Natural killer cell (primary cell): ENCODE results near the gene TNFRSF25. TPM values are rescaled to one million over a fixed set of nuclear protein-coding genes. Genes with fewer than 3 reads are reported as not detected.
"Not testable (repeated sequence)": the region's sequence is repeated elsewhere in the genome, so short reads cannot be mapped to it uniquely, and the experiment has no call there.

ENCODE experiments used
- ATAC-seq, 3 donors: fragments of 150-1000 bp in 2 of 3; fragments of 200-7000 bp in 1 of 3; cut with Tn5 transposase; 1 replicate in 1 of 3; 2 replicates in 2 of 3; pipeline ENCODE4 v1.10.0; 2021; ENCODE audit warnings: mild to moderate bottlenecking in 2 of 3, moderate library complexity in 2 of 3
- DNase-seq, 2 donors: peaks; one replicate each; pipeline versions ENCODE4 v3.0.0 to v3.0.0-alpha.2; 2013 to 2021; ENCODE audit warnings: mixed read lengths in 1 of 2
- H3K27ac ChIP-seq: one replicate; pipeline ENCODE4 v1.5.1; 2013; ENCODE audit warnings: mild to moderate bottlenecking, low read length
- H3K27me3 ChIP-seq: one replicate; pipeline ENCODE4 v1.6.1; 2013; ENCODE audit warnings: low read length; ENCODE audit not compliant: control insufficient read depth, insufficient read depth
- H3K36me3 ChIP-seq: one replicate; pipeline ENCODE4 v1.6.1; 2013; ENCODE audit warnings: low read length; ENCODE audit not compliant: control insufficient read depth, insufficient read depth
- H3K4me1 ChIP-seq: one replicate; pipeline ENCODE4 v1.6.1; 2013; ENCODE audit warnings: low read length; ENCODE audit not compliant: control insufficient read depth, insufficient read depth
- H3K4me3 ChIP-seq: one replicate; pipeline ENCODE4 v1.5.1; 2013; ENCODE audit warnings: low read length
- H3K9me3 ChIP-seq: one replicate; pipeline ENCODE4 v1.6.1; 2013; ENCODE audit warnings: low read length; ENCODE audit not compliant: control insufficient read depth, insufficient read depth
- H3K27ac Mint-ChIP-seq, 2 donors: one replicate each; pipeline ENCODE4 v1.8.0; 2022; ENCODE audit warnings: mild to moderate bottlenecking in 2 of 2, mixed read lengths in 2 of 2, moderate library complexity in 1 of 2
- H3K27me3 Mint-ChIP-seq, 2 donors: one replicate each; pipeline ENCODE4 v1.8.0; 2022; ENCODE audit warnings: low read depth in 2 of 2, mixed read lengths in 2 of 2
- H3K36me3 Mint-ChIP-seq: one replicate; pipeline ENCODE4 v1.8.0; 2022; ENCODE audit warnings: mixed read lengths
- H3K4me1 Mint-ChIP-seq, 2 donors: one replicate each; pipeline ENCODE4 v1.8.0; 2022; ENCODE audit warnings: mixed read lengths in 2 of 2
- H3K4me3 Mint-ChIP-seq: one replicate; pipeline ENCODE4 v1.8.0; 2022; ENCODE audit warnings: mild to moderate bottlenecking, moderate library complexity, mixed read lengths
- H3K9me3 Mint-ChIP-seq, 2 donors: one replicate each; pipeline ENCODE4 v1.8.0; 2022; ENCODE audit warnings: mixed read lengths in 2 of 2
- WGBS: methylation state at CpG from one replicate; pipeline ENCODE4 v1.1.7; 2013; ENCODE audit warnings: missing lambda C conversion rate; ENCODE audit not compliant: insufficient coverage; 5-methylcytosine and 5-hydroxymethylcytosine counted together
- intact Hi-C: fragments of 100-400 bp; cut with micrococcal nuclease; formaldehyde crosslinking; loops from one replicate; pipeline ENCODE4 v1.14.2; 2022
- total RNA-seq, 4 donors: library from RNA; stranded (reverse); fragments of 120-200 nt in 1 of 4; gene quantifications; one replicate each; pipeline versions ENCODE4 v1.2.3 to v1.2.4, GENCODE V29; 2013 to 2022
- TF ChIP-seq, protein P1 (sequence below): fragments of 200-600 bp; IDR thresholded peaks from one replicate; pipeline ENCODE4 v1.8.0; 2022; ENCODE audit warnings: antibody characterized with exemption

Gene TNFRSF25
- total RNA-seq, 3 donors from 2014 or later (not counting 1 experiment from before 2014, with no cell fraction given) = 14.5 to 41.5 (median 19.9) TPM

DNA sequence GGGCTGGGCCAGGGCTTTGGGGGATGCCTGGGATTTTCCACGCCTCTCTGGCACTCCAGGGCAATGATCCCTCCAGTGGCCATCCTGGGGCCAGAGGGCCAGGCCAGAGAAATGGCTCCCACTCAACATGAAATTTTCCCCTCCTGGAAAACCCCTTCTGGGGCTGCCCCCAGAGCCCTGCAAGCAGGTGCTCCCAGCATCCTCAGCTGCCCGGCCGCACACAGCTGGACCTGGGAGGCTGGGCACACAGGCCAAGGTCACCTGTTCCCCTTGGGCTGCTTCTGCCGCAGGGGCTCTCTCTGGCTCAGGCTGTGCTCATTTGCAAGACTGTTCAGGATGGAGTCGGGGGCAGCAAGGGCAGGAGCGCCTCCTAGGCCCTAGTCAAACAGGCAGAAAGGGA is 37.5 kb downstream of the TNFRSF25 start:
- H3K27ac Mint-ChIP-seq, H3K9me3 ChIP-seq, H3K9me3 Mint-ChIP-seq, H3K4me3 Mint-ChIP-seq, DNase-seq, H3K36me3 ChIP-seq, H3K36me3 Mint-ChIP-seq, H3K4me1 Mint-ChIP-seq, intact Hi-C loops, H3K4me3 ChIP-seq, ATAC-seq, H3K27ac ChIP-seq: not testable (repeated sequence)
- Histone ChIP-seq H3K27me3 (peaks cover 21% of the 10 kb centered on the region), H3K4me1 (peaks cover 17% of the 10 kb centered on the region)
- peaks cover 0 to 26% of the 10 kb centered on the region in 2 donors for H3K27me3 Mint-ChIP-seq
- WGBS = 81% methylated on average over 6 of the region's 6 CpGs

DNA sequence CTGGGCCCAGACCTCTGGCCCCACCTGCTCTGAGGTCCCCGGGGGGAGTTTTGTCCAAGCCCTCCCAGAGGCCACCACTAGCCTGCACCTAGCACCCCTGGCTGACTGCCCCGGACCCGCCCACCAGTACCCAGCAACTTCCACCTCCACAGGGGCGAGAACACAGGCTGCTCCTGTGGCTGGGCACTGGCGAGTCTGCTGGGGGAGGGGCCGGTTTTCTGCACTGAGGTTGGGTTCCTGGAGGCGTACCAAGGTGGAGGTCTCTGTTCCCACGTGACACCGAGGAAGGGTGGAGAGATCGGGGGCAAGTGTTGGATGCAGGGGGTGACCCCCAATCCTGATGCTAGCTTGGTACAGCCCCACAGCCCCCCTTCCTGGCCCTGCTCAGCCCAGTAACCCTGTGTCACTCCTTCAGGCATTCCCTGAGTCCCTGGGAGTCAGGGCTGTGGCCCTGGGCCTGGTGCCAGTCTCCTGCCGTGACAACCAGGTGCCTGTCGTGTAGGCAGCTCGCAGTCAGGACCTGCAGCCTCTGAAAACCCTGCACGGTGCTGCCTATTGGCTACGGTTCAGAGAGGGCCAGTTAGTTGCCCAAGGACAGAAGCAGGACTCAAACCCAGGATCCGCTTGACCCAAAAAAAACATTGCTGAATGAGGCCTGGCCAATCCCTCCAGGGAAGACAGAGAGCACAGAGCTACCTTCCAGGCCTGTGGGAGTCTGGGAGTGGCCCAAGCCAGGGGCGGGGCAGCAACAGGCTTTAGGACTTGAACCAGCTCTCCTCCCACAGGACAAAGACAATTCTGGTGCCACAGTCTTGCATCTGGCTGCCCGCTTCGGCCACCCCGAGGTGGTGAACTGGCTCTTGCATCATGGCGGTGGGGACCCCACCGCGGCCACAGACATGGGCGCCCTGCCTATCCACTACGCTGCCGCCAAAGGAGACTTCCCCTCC is 38.3 kb downstream of the TNFRSF25 start:
- Histone ChIP-seq H3K27ac (no peak overlapping the region), H3K9me3 (no peaks in the 10 kb centered on the region), H3K27me3 (peaks cover 27% of the 10 kb centered on the region), H3K4me1 (peaks cover 20% of the 10 kb centered on the region), H3K4me3 (no peak overlapping the region), H3K36me3 (no peaks in the 10 kb centered on the region)
- H3K27ac Mint-ChIP-seq = no peak overlapping the region
- 84% methylated on average over 26 of the region's 26 CpGs for WGBS
- H3K4me3 Mint-ChIP-seq = no peak overlapping the region
- no peaks in the 10 kb centered on the region for H3K9me3 Mint-ChIP-seq
- intact Hi-C loops = no loop called here
- peaks cover 3 to 28% of the 10 kb centered on the region in 2 donors for H3K27me3 Mint-ChIP-seq
- TF ChIP-seq, protein P1, sequence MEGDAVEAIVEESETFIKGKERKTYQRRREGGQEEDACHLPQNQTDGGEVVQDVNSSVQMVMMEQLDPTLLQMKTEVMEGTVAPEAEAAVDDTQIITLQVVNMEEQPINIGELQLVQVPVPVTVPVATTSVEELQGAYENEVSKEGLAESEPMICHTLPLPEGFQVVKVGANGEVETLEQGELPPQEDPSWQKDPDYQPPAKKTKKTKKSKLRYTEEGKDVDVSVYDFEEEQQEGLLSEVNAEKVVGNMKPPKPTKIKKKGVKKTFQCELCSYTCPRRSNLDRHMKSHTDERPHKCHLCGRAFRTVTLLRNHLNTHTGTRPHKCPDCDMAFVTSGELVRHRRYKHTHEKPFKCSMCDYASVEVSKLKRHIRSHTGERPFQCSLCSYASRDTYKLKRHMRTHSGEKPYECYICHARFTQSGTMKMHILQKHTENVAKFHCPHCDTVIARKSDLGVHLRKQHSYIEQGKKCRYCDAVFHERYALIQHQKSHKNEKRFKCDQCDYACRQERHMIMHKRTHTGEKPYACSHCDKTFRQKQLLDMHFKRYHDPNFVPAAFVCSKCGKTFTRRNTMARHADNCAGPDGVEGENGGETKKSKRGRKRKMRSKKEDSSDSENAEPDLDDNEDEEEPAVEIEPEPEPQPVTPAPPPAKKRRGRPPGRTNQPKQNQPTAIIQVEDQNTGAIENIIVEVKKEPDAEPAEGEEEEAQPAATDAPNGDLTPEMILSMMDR = no peak
- peaks cover 0 to 8% of the 10 kb centered on the region in 2 donors for H3K4me1 Mint-ChIP-seq
- H3K36me3 Mint-ChIP-seq = no peaks in the 10 kb centered on the region
- ATAC-seq (no peak), DNase-seq (no peak)

DNA sequence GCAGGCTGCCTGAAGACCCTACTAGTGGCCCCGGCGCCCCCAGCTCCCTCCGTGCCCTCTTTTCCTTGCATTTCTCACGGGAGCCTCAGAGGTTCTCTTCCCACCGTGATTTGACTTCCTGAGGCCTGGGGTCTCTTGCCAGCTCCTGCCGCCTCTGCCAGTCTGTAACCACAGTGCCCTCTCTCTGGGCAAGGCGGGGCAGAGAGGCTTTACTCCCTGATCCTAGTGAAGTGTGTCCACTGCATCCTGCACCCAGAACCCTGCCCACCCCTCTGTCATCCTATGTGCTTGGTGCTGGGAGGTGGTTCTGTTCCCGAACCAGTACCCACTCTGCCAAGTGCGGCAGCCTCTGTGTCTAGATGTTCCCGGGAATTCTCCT is 39.0 kb downstream of the TNFRSF25 start:
- peaks cover 6 to 30% of the 10 kb centered on the region in 2 donors for H3K27me3 Mint-ChIP-seq
- no peaks in the 10 kb centered on the region for H3K36me3 ChIP-seq
- no peak overlapping the region for H3K4me3 Mint-ChIP-seq
- peaks cover 20% of the 10 kb centered on the region for H3K4me1 ChIP-seq
- no peak overlapping the region for H3K27ac Mint-ChIP-seq
- peaks cover 29% of the 10 kb centered on the region for H3K27me3 ChIP-seq
- peaks cover 0 to 8% of the 10 kb centered on the region in 2 donors for H3K4me1 Mint-ChIP-seq
- TF ChIP-seq, protein P1 = no peak
- DNase-seq (no peak), ATAC-seq (no peak)
- H3K36me3 Mint-ChIP-seq = no peaks in the 10 kb centered on the region
- H3K9me3 ChIP-seq = no peaks in the 10 kb centered on the region
- intact Hi-C loops = no loop called here
- H3K4me3 ChIP-seq = no peak overlapping the region
- no peaks in the 10 kb centered on the region for H3K9me3 Mint-ChIP-seq
- 76% methylated on average over 10 of the region's 10 CpGs for WGBS
- H3K27ac ChIP-seq = no peak overlapping the region

DNA sequence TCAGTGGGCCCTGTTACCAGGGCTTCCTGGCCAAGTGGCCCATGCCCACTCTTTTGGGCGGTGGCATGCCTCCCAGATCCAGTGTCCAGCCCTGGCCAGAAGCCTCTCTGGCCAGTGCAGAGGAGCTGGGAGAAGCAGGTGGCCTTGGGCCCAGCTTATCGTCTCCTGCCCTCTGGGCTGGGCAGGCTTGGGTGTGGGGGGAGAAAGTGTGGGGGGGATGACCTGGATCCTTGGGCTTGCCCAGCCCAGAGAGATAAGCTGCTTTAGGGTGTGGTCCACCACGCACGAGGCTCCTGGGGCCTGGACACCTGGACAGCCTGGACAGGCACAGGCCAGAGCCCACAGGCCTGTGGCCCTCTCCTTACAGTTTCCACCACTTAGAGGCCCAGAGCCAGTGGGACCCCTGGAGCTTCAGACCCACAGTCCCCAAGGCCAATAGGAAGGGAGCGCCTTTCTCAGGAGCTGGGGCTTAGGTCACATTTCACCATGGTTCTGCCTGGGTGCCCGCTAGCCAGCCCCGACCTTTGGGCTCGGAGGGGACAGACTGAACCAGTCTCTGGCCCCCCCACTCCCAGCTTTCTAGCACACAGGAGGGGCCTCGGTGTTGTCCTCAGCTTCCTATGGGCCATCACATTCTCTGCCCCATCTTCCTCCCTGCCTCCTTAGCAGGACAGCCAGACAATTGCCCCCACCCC is 39.5 kb downstream of the TNFRSF25 start:
- no peak overlapping the region for H3K4me3 ChIP-seq
- no peak for DNase-seq
- Mint-ChIP-seq H3K27me3 (peaks cover 12 to 35% of the 10 kb centered on the region in 2 donors), H3K9me3 (no peaks in the 10 kb centered on the region), H3K4me1 (peaks cover 0 to 8% of the 10 kb centered on the region in 2 donors), H3K4me3 (no peak overlapping the region), H3K36me3 (no peaks in the 10 kb centered on the region), H3K27ac (no peak overlapping the region)
- no peak for ATAC-seq
- no peaks in the 10 kb centered on the region for H3K9me3 ChIP-seq
- WGBS = 86% methylated on average over 9 of the region's 9 CpGs
- intact Hi-C loops = no loop called here
- H3K27ac ChIP-seq = no peak overlapping the region
- peaks cover 29% of the 10 kb centered on the region for H3K27me3 ChIP-seq
- no peaks in the 10 kb centered on the region for H3K36me3 ChIP-seq
- H3K4me1 ChIP-seq = peaks cover 20% of the 10 kb centered on the region
- TF ChIP-seq, protein P1 = no peak
